Right renal pelvis (tissue), 4 donors: ENCODE results near the gene RASGRP2. TPM values are rescaled to one million over a fixed set of nuclear protein-coding genes. Genes with fewer than 3 reads are reported as not detected.

Source experiments
- DNase-seq, 4 donors: peaks; one replicate each; pipeline ENCODE4 v3.0.0-alpha.2; 2013; ENCODE audit warnings: low read depth in 4 of 4, low spot score in 3 of 4, missing footprints in 1 of 4
- polyA plus RNA-seq, 4 donors: library from polyadenylated mRNA; unstranded; fragments of 120-200 nt; gene quantifications; one replicate each; pipeline ENCODE4 v1.2.1, GENCODE V29; 2013; ENCODE audit not compliant: insufficient read length in 4 of 4

RASGRP2 gene
- polyA plus RNA-seq, result 1 to 10 TPM; 3.3 to 6.4 (median 5.4) TPM

GRCh38 chr11:64743591-64744543 lies at the start of gene RASGRP2:
Gene RASGRP2 (minus strand): TSS chr11:64744142. CDS start chr11:64742866, 1,276 bp downstream.
- DNase-seq, result no peak

- DNase-seq, result no peak
These were observed 48.5 kb upstream of the RASGRP2 start for GRCh38 chr11:64792482-64792881.

DNA sequence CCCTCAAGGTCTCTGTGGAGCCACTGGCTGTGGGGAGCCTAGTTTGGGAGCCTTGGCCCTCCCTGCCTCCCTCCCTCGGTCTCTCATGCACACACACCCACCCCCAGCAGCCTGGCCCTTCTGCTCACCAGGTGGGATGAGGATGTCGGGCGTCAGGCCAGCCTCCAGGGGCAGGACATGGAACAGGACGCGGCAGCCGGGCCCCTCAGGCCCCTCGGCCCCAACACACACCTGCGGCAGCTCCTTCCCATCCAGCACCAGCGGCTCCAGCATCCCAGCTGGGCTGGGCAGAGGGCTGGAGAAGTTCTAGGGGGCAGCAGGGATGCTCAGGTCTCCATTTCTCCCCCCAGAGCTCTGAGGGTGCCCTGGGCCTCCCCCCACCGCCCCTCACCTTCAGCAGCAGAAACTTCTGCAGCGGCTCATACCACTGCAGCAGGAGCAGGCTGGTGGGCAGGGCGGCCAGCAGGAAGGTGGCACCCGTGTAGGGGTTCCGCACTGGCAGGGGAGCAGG lies 47.9 kb upstream of the RASGRP2 start:
- no peak for DNase-seq

GRCh38 chr11:64790205-64791095 lies 46.5 kb upstream of the RASGRP2 start:
- no peak for DNase-seq

DNA sequence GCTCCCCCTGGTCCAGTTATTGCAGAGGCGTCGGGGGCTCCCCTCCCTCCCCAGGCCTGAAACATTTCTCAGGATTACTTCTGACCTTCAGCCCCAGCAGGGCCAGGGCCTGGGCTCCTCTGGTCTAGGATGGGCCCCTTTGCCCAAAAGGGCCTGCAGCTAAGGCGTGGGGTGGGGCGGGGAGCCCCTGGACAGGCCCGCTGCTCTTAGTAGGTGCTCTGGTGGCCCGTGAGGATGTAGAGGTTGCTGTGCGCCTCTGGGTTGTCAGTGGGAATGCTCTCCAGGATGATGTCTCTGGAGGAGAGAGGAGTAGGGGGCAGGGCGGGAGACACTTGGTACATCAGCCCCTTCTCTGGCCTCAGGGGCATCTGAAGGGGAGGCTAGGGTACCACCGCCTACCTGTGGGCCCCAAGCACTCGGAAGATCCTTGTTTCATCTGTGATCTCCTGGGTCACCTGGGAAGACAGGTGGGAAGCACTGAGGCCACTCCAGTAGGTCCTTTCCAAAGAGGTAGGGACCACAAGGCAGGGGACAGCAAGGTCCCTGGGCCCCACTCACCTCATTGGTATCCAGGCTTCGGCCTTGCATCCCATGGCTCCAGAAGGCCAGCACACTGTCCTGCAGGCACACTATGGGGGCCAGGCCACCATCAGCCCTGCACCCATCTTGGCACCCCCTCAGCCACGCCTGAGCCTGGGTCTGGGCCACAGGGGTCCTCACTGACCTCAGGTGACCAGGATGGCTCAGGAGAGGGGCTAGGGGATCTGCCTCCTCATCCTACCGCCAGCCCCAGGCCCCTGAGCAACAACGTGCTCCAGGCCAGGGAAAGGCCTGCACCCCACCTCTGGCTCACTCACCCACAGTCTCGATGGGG lies 45.6 kb upstream of the RASGRP2 start:
- DNase-seq, result no peak

GRCh38 chr11:64788321-64789215 lies 44.6 kb upstream of the RASGRP2 start:
- DNase-seq, result no peak

GRCh38 chr11:64787526-64788320 lies 43.8 kb upstream of the RASGRP2 start:
- DNase-seq, result no peak

GRCh38 chr11:64786308-64786707 lies 42.4 kb upstream of the RASGRP2 start:
- DNase-seq, result no peak

- no peak for DNase-seq
These were observed 41.1 kb upstream of the RASGRP2 start for GRCh38 chr11:64784813-64785581.

- DNase-seq, result peak; percentile 99 to 100 (median 100)
These were observed 34.7 kb upstream of the RASGRP2 start, which contains the start of gene SF1 for GRCh38 chr11:64778473-64779298. Gene SF1 (minus strand): TSS chr11:64778542. CDS start chr11:64778392, 150 bp downstream.

GRCh38 chr11:64778223-64778472 lies 34.2 kb upstream of the RASGRP2 start:
- DNase-seq, result no peak

- DNase-seq, result peak; percentile 69 to 89 (median 80)
These were observed 33.7 kb upstream of the RASGRP2 start for GRCh38 chr11:64777449-64778222.

DNA sequence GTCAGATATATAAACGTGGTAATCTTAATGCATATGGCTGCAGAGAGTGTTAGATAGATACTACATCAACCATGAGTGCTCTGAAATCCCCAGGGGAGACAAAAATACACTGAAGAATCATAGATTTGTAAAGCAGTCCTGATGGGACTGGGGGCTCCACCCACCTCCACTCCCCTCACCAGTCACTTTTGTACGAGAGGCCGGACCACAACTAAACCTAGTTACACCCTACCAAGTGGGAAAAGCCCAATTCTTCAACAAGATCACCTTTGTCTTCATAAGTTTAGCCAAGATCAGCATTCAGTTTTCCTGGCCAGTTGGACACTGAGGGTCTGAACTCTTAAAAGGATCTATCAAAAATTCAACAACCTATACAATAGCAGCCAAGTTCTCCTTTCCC lies 32.9 kb upstream of the RASGRP2 start:
- DNase-seq, result no peak

GRCh38 chr11:64776425-64776824 lies 32.5 kb upstream of the RASGRP2 start:
- no peak for DNase-seq

- DNase-seq, result no peak
These were observed 30.2 kb upstream of the RASGRP2 start for GRCh38 chr11:64774144-64774543.
